HEK293 (cell line): ENCODE results near the gene RGPD4.
"Not testable (repeated sequence)": the region's sequence is repeated elsewhere in the genome, so short reads cannot be mapped to it uniquely, and the experiment has no call there.

Source experiments
- CTCF ChIA-PET: fragments of 350-600 bp; formaldehyde crosslinking; extraction: SDS; loops from one replicate; lab custom pipeline; 2021; ENCODE audit warnings: antibody characterized with exemption; lab: Yijun Ruan, JAX
- POLR2A ChIA-PET: fragments of 300-600 bp; formaldehyde crosslinking; extraction: SDS; loops from one replicate; lab custom pipeline; 2020; ENCODE audit warnings: antibody characterized with exemption, inconsistent platforms; lab: Yijun Ruan, JAX
- H3K27ac ChIP-seq: fragments of 200-500 bp; sonication (Bioruptor generic); 2 replicates; pipeline ENCODE4 v1.5.1; 2014; ENCODE audit warnings: low read depth, low read length, control low read depth, inconsistent platforms; ENCODE audit errors: extremely low read depth
- H3K36me3 ChIP-seq, 2 experiments: fragments of 200-500 bp in 1 of 2; sonication (Bioruptor generic) in 1 of 2; 1 replicate in 1 of 2; 2 replicates in 1 of 2; pipeline ENCODE4 v1.5.1; 2014 to 2017; ENCODE audit warnings: inconsistent platforms in 2 of 2, low read length in 2 of 2; ENCODE audit not compliant: control insufficient read depth in 2 of 2, insufficient read depth in 1 of 2
- H3K4me1 ChIP-seq: fragments of 200-500 bp; sonication (Bioruptor generic); 2 replicates; pipeline ENCODE4 v1.5.1; 2014; ENCODE audit warnings: mild to moderate bottlenecking, low read length, inconsistent platforms; ENCODE audit not compliant: control insufficient read depth, insufficient read depth
- H3K4me3 ChIP-seq: 2 replicates; pipeline ENCODE4 v1.5.1; 2011; ENCODE audit warnings: low read depth, mild to moderate bottlenecking, control low read depth, low read length, moderate library complexity
- H3K9me3 ChIP-seq: fragments of 200-500 bp; sonication (Bioruptor generic); 2 replicates; pipeline ENCODE4 v1.5.1; 2014; ENCODE audit warnings: low read depth, low read length, inconsistent platforms; ENCODE audit not compliant: control insufficient read depth, insufficient read depth
- EGR2 ChIP-seq: fragments of 450-650 bp; formaldehyde crosslinking; IDR thresholded peaks from 2 replicates; pipeline ENCODE4 v1.5.1; 2016; ENCODE audit warnings: low read depth, missing biosample characterization, missing genetic modification characterization
- HOXC10 ChIP-seq: sonication (generic); formaldehyde crosslinking; IDR thresholded peaks from 2 replicates; pipeline ENCODE4 v1.8.1; 2023; ENCODE audit warnings: mild to moderate bottlenecking, missing genetic modification reagents
- MYNN ChIP-seq: fragments of 450-650 bp; formaldehyde crosslinking; IDR thresholded peaks from 2 replicates; pipeline ENCODE4 v1.5.1; 2016; ENCODE audit warnings: missing biosample characterization, missing genetic modification characterization, borderline replicate concordance
- OVOL3 ChIP-seq: fragments of 450-650 bp; formaldehyde crosslinking; IDR thresholded peaks from 2 replicates; pipeline ENCODE4 v1.5.1; 2016; ENCODE audit warnings: missing biosample characterization, missing genetic modification characterization
- SCRT1 ChIP-seq: fragments of 450-650 bp; formaldehyde crosslinking; IDR thresholded peaks from 2 replicates; pipeline ENCODE4 v1.5.1; 2016; ENCODE audit warnings: missing biosample characterization, missing genetic modification characterization, borderline replicate concordance
- TCF7L2 ChIP-seq: IDR thresholded peaks from 2 replicates; pipeline ENCODE4 v1.6.1; 2011; ENCODE audit warnings: low read depth, mild to moderate bottlenecking, inconsistent platforms, low read length, moderate library complexity, borderline replicate concordance
- TRIM28 ChIP-seq: IDR thresholded peaks from 2 replicates; pipeline ENCODE4 v1.6.1; 2011; ENCODE audit warnings: low read length, control low read depth, borderline replicate concordance
- ZBTB1 ChIP-seq: fragments of 450-650 bp; formaldehyde crosslinking; IDR thresholded peaks from 2 replicates; pipeline ENCODE4 v1.5.1; 2016; ENCODE audit warnings: missing biosample characterization, missing genetic modification characterization
- ZBTB7A ChIP-seq: fragments of 450-650 bp; formaldehyde crosslinking; IDR thresholded peaks from 2 replicates; pipeline ENCODE4 v1.5.1; 2016; ENCODE audit warnings: low read depth, missing biosample characterization, missing genetic modification characterization
- ZNF114 ChIP-seq: fragments of 450-650 bp; formaldehyde crosslinking; IDR thresholded peaks from 2 replicates; pipeline ENCODE4 v1.5.0; 2017; ENCODE audit warnings: missing biosample characterization, missing genetic modification characterization
- ZNF121 ChIP-seq: fragments of 450-650 bp; formaldehyde crosslinking; IDR thresholded peaks from 2 replicates; pipeline ENCODE4 v1.5.1; 2016; ENCODE audit warnings: missing biosample characterization, missing genetic modification characterization
- ZNF140 ChIP-seq: fragments of 450-650 bp; formaldehyde crosslinking; IDR thresholded peaks from 2 replicates; pipeline ENCODE4 v1.5.1; 2016; ENCODE audit warnings: missing biosample characterization, missing genetic modification characterization
- ZNF175 ChIP-seq: fragments of 450-650 bp; formaldehyde crosslinking; IDR thresholded peaks from 2 replicates; pipeline ENCODE4 v1.5.1; 2016; ENCODE audit warnings: missing biosample characterization, missing genetic modification characterization
- ZNF18 ChIP-seq: fragments of 450-650 bp; formaldehyde crosslinking; IDR thresholded peaks from 2 replicates; pipeline ENCODE4 v1.5.1; 2016; ENCODE audit warnings: missing biosample characterization, missing genetic modification characterization
- ZNF214 ChIP-seq: fragments of 450-650 bp; formaldehyde crosslinking; IDR thresholded peaks from 2 replicates; pipeline ENCODE4 v1.5.1; 2017; ENCODE audit warnings: missing biosample characterization, mild to moderate bottlenecking, missing genetic modification characterization, borderline replicate concordance
- ZNF239 ChIP-seq: fragments of 450-650 bp; formaldehyde crosslinking; IDR thresholded peaks from 2 replicates; pipeline ENCODE4 v1.5.1; 2016; ENCODE audit warnings: missing biosample characterization, missing genetic modification characterization
- ZNF248 ChIP-seq: fragments of 450-650 bp; formaldehyde crosslinking; IDR thresholded peaks from 2 replicates; pipeline ENCODE4 v1.5.1; 2017; ENCODE audit warnings: missing biosample characterization, missing genetic modification characterization
- ZNF274 ChIP-seq, 2 experiments: fragments of 200-500 bp in 1 of 2; fragments of 450-650 bp in 1 of 2; sonication (Bioruptor generic) in 1 of 2; formaldehyde crosslinking in 1 of 2; IDR thresholded peaks; 2 replicates each; pipeline versions ENCODE4 v1.5.1 to v1.6.1; 2014 to 2016; ENCODE audit warnings: borderline replicate concordance in 1 of 2, inconsistent platforms in 1 of 2, low read length in 1 of 2, missing biosample characterization in 1 of 2, missing genetic modification characterization in 1 of 2
- ZNF354C ChIP-seq: fragments of 450-650 bp; formaldehyde crosslinking; IDR thresholded peaks from 2 replicates; pipeline ENCODE4 v1.5.1; 2016; ENCODE audit warnings: missing biosample characterization, missing genetic modification characterization, low read depth, borderline replicate concordance
- ZNF433 ChIP-seq: fragments of 450-650 bp; formaldehyde crosslinking; IDR thresholded peaks from 2 replicates; pipeline ENCODE4 v1.5.1; 2016; ENCODE audit warnings: missing biosample characterization, missing genetic modification characterization, low read depth
- ZNF514 ChIP-seq: fragments of 450-650 bp; formaldehyde crosslinking; IDR thresholded peaks from 2 replicates; pipeline ENCODE4 v1.5.1; 2016; ENCODE audit warnings: missing biosample characterization, missing genetic modification characterization
- ZNF521 ChIP-seq: fragments of 450-650 bp; formaldehyde crosslinking; IDR thresholded peaks from 2 replicates; pipeline ENCODE4 v1.5.1; 2017; ENCODE audit warnings: missing biosample characterization, mild to moderate bottlenecking, missing genetic modification characterization
- ZNF549 ChIP-seq: fragments of 450-650 bp; IDR thresholded peaks from 2 replicates; pipeline ENCODE4 v1.5.1; 2018; ENCODE audit warnings: missing biosample characterization, missing genetic modification characterization, mild to moderate bottlenecking, inconsistent platforms, moderate library complexity
- ZNF555 ChIP-seq: fragments of 450-650 bp; formaldehyde crosslinking; conservative IDR thresholded peaks from 2 replicates; pipeline ENCODE4 v1.5.1; 2017; ENCODE audit warnings: missing biosample characterization, mild to moderate bottlenecking, missing genetic modification characterization, inconsistent platforms
- ZNF558 ChIP-seq: fragments of 450-650 bp; formaldehyde crosslinking; IDR thresholded peaks from 2 replicates; pipeline ENCODE4 v1.5.1; 2016; ENCODE audit warnings: missing biosample characterization, missing genetic modification characterization
- ZNF610 ChIP-seq: fragments of 450-650 bp; formaldehyde crosslinking; IDR thresholded peaks from 2 replicates; pipeline ENCODE4 v1.5.1; 2016; ENCODE audit warnings: missing biosample characterization, missing genetic modification characterization, borderline replicate concordance
- ZNF623 ChIP-seq: fragments of 450-650 bp; formaldehyde crosslinking; IDR thresholded peaks from 2 replicates; pipeline ENCODE4 v1.5.1; 2016; ENCODE audit warnings: missing biosample characterization, missing genetic modification characterization
- ZNF624 ChIP-seq: fragments of 450-650 bp; formaldehyde crosslinking; IDR thresholded peaks from 2 replicates; pipeline ENCODE4 v1.5.1; 2017; ENCODE audit warnings: missing biosample characterization, missing genetic modification characterization
- ZNF660 ChIP-seq: fragments of 450-650 bp; IDR thresholded peaks from 2 replicates; pipeline ENCODE4 v1.5.1; 2018; ENCODE audit warnings: missing biosample characterization, mild to moderate bottlenecking, missing genetic modification characterization
- ZNF701 ChIP-seq: fragments of 450-650 bp; formaldehyde crosslinking; IDR thresholded peaks from 2 replicates; pipeline ENCODE4 v1.5.1; 2016; ENCODE audit warnings: missing biosample characterization, missing genetic modification characterization
- ZNF792 ChIP-seq: fragments of 450-650 bp; formaldehyde crosslinking; IDR thresholded peaks from 2 replicates; pipeline ENCODE4 v1.5.1; 2016; ENCODE audit warnings: missing biosample characterization, missing genetic modification characterization
- ZNF837 ChIP-seq: fragments of 450-650 bp; formaldehyde crosslinking; IDR thresholded peaks from 2 replicates; pipeline ENCODE4 v1.5.1; 2016; ENCODE audit warnings: missing biosample characterization, missing genetic modification characterization
- TF ChIP-seq, protein P1 (sequence below): fragments of 450-650 bp; formaldehyde crosslinking; IDR thresholded peaks from 2 replicates; pipeline ENCODE4 v1.5.1; 2016; ENCODE audit warnings: missing biosample characterization, missing genetic modification characterization
- TF ChIP-seq, protein P2 (sequence below): fragments of 450-650 bp; formaldehyde crosslinking; IDR thresholded peaks from 2 replicates; pipeline ENCODE4 v1.5.1; 2016; ENCODE audit warnings: missing biosample characterization, missing genetic modification characterization, low read depth

The RGPD4 gene

DNA sequence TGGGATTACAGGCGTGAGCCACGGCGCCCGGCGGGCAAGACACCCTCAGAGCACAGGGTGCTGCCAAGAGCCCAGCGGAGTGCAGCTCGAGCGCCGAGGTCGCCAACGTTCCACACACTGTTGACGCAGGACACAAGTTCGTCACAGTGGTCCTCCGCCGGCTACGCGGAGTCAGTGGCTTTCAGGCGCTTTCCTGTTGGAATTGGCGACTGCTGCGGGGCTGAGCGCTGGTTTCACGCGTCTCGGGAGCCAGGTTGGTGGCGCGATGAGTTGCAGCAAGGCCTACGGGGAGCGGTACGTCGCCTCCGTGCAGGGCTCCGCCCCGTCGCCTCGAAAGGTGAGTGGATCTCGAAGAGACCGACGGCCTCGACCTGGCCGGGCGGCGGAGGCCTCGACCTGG, at the start of gene RGPD4:
Gene RGPD4 (plus strand): TSS at position 144 of the 400 bp plus-strand sequence. CDS start 122 bp downstream, at position 266.
- H3K4me3 ChIP-seq, CTCF ChIA-PET, POLR2A ChIA-PET, H3K9me3 ChIP-seq, H3K4me1 ChIP-seq, H3K27ac ChIP-seq, H3K36me3 ChIP-seq: not testable (repeated sequence)

GRCh38 chr2:107777974-107778373, 48.7 kb upstream of the RGPD4 start:
- CTCF ChIA-PET = no interaction called here

DNA sequence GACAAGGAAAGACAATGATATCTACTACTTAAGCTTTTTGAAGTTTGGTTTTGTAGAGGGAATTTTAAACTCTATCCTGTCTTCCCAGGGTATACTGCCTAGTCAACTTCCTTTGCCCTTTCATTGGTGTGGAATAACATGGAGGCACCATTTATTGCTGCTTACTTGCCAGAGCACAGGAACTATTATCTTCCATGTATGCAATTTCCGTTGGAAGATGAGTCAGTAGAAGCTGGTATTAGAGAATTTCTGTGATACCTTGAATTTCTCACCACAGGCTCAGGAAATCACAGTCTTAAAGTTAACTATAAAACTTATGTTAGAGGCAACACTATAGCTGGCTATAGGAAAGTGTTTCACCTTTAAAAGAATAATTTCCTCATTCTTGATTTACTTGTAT, 40.9 kb upstream of the RGPD4 start:
- TF ChIP-seq ZNF514 (tag by site-specific recombination) (no peak), SCRT1 (tag by site-specific recombination) (no peak), ZNF239 (tag by site-specific recombination) (no peak), ZNF354C (no peak), ZNF18 (tag by site-specific recombination) (no peak), ZNF555 (tag by site-specific recombination) (no peak), ZNF248 (tag by site-specific recombination) (no peak), ZNF521 (no peak), ZNF549 (tag by site-specific recombination) (no peak), ZNF837 (tag by site-specific recombination) (no peak), ZNF140 (tag by site-specific recombination) (no peak), ZBTB1 (tag by site-specific recombination) (no peak), ZNF121 (no peak), OVOL3 (no peak), ZNF701 (tag by site-specific recombination) (no peak), HOXC10 (no peak), ZNF623 (tag by site-specific recombination) (no peak), ZBTB7A (tag by site-specific recombination) (no peak)
- TF ChIP-seq, protein P1, sequence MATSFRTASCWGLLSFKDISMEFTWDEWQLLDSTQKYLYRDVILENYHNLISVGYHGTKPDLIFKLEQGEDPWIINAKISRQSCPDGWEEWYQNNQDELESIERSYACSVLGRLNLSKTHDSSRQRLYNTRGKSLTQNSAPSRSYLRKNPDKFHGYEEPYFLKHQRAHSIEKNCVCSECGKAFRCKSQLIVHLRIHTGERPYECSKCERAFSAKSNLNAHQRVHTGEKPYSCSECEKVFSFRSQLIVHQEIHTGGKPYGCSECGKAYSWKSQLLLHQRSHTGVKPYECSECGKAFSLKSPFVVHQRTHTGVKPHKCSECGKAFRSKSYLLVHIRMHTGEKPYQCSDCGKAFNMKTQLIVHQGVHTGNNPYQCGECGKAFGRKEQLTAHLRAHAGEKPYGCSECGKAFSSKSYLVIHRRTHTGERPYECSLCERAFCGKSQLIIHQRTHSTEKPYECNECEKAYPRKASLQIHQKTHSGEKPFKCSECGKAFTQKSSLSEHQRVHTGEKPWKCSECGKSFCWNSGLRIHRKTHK = no peak
- TF ChIP-seq, protein P2, sequence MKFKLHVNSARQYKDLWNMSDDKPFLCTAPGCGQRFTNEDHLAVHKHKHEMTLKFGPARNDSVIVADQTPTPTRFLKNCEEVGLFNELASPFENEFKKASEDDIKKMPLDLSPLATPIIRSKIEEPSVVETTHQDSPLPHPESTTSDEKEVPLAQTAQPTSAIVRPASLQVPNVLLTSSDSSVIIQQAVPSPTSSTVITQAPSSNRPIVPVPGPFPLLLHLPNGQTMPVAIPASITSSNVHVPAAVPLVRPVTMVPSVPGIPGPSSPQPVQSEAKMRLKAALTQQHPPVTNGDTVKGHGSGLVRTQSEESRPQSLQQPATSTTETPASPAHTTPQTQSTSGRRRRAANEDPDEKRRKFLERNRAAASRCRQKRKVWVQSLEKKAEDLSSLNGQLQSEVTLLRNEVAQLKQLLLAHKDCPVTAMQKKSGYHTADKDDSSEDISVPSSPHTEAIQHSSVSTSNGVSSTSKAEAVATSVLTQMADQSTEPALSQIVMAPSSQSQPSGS (tag by site-specific recombination) = no peak
- ChIA-PET CTCF (no interaction called here), POLR2A (no interaction called here)
- H3K4me3 ChIP-seq = no peak overlapping the region
- no peaks in the 10 kb centered on the region for H3K9me3 ChIP-seq
- no peak overlapping the region for H3K27ac ChIP-seq
- H3K36me3 ChIP-seq = no peaks in the 10 kb centered on the region
- H3K4me1 ChIP-seq = no peaks in the 10 kb centered on the region

More at GRCh38 chr2:107777974-107778373, 48.7 kb upstream of the RGPD4 start:
- H3K36me3 ChIP-seq = no peaks in the 10 kb centered on the region
- H3K4me1 ChIP-seq = no peaks in the 10 kb centered on the region
- H3K9me3 ChIP-seq = no peaks in the 10 kb centered on the region
- POLR2A ChIA-PET = no interaction called here
- TF ChIP-seq ZNF175 (tag by site-specific recombination) (no peak), ZNF248 (tag by site-specific recombination) (no peak), ZNF558 (tag by site-specific recombination) (no peak), TRIM28 (no peak), EGR2 (tag by site-specific recombination) (no peak), TCF7L2 (no peak), ZNF214 (tag by site-specific recombination) (no peak), ZNF660 (no peak), ZNF433 (tag by site-specific recombination) (no peak), ZNF610 (no peak), ZNF792 (tag by site-specific recombination) (no peak), ZNF121 (no peak), MYNN (tag by site-specific recombination) (no peak), ZNF274 (IDR thresholded peaks at IDR 0.05; ENCODE audit: low read length) (no peak), ZNF274 (tag by site-specific recombination; IDR thresholded peaks at IDR 0.05; ENCODE audit: borderline replicate concordance) (no peak), ZNF114 (tag by site-specific recombination) (no peak), ZNF624 (tag by site-specific recombination) (no peak)
- no peak overlapping the region for H3K4me3 ChIP-seq
- no peak overlapping the region for H3K27ac ChIP-seq
